OCI-LY3 (cell line): ENCODE measurements around the gene CMSS1.

Experiments used
- EZH2phosphoT487 ChIP-seq: fragments of 200-600 bp; shearing (Covaris generic); IDR thresholded peaks from 2 replicates; pipeline ENCODE4 v1.6.1; 2018; ENCODE audit warnings: antibody characterized with exemption, mixed run types, low read depth
- TF ChIP-seq, protein P1 (sequence below): fragments of 200-600, 300-600 bp; sonication (generic); IDR thresholded peaks from 2 replicates; pipeline ENCODE4 v1.5.1; 2014; ENCODE audit warnings: antibody characterized with exemption, low read length, low read depth

DNA sequence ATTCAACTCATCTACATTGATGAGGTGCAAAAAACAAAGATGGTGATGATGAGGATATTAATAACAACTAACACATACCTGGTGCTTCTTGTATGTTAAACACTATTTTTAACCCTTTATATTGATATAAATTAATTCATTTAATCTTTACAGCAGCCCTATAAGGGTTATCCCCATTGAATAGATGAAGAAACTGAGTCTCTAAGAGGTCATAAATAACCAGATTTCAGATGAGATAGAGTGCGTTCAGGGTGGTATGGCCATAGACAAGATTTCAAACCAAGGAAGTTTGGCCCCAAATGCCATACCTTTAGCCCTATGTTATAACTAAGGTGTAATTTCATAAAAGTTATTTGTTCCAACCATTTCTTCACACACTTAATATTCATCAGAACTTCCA, 82.6 kb downstream of the CMSS1 start:
- TF ChIP-seq, protein P1, sequence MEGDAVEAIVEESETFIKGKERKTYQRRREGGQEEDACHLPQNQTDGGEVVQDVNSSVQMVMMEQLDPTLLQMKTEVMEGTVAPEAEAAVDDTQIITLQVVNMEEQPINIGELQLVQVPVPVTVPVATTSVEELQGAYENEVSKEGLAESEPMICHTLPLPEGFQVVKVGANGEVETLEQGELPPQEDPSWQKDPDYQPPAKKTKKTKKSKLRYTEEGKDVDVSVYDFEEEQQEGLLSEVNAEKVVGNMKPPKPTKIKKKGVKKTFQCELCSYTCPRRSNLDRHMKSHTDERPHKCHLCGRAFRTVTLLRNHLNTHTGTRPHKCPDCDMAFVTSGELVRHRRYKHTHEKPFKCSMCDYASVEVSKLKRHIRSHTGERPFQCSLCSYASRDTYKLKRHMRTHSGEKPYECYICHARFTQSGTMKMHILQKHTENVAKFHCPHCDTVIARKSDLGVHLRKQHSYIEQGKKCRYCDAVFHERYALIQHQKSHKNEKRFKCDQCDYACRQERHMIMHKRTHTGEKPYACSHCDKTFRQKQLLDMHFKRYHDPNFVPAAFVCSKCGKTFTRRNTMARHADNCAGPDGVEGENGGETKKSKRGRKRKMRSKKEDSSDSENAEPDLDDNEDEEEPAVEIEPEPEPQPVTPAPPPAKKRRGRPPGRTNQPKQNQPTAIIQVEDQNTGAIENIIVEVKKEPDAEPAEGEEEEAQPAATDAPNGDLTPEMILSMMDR: no peak
- TF ChIP-seq EZH2phosphoT487: no peak
